Panc1 (cell line): Measurements from ENCODE around the gene DCST1.

ENCODE experiments used
- POLR2AphosphoS5 ChIP-seq: IDR thresholded peaks from 2 replicates; pipeline ENCODE4 v1.6.1; 2012; ENCODE audit warnings: mild to moderate bottlenecking, low read depth, low read length, moderate library complexity
- TCF7L2 ChIP-seq: IDR thresholded peaks from 2 replicates; pipeline ENCODE4 v1.6.1; 2011; ENCODE audit warnings: mild to moderate bottlenecking, low read depth, low read length, inconsistent platforms

GRCh38 chr1:154994591-154994990, 39.0 kb upstream of the DCST1 start:
- TF ChIP-seq TCF7L2 (no peak), POLR2AphosphoS5 (no peak)
